ENCODE results near the gene TRAF3IP3. TPM values are rescaled to one million over a fixed set of nuclear protein-coding genes. Genes with fewer than 3 reads are reported as not detected.

TRAF3IP3 gene
- total RNA-seq, 1 experiment from 2014 or later, result not detected

- no peak overlapping the region for H2BK5ac ChIP-seq (ENCODE audit: insufficient read length, low read length)
- no peak overlapping the region for H4K91ac ChIP-seq (ENCODE audit: insufficient read length, low read depth, low read length)
- H3K9ac ChIP-seq (ENCODE audit: extremely low read depth, insufficient read length, low read length), result no peak overlapping the region
- no peak overlapping the region for H3K18ac ChIP-seq (ENCODE audit: insufficient read length, low read depth, low read length)
- Mint-ChIP-seq H3K27me3 (ENCODE audit: low read depth) (peaks cover 3% of the 10 kb centered on the region), H3K36me3 (ENCODE audit: insufficient read depth in 1 of 3, low read depth in 3 of 3) (no peaks in the 10 kb centered on the region), H3K4me1 (peaks cover 15 to 16% of the 10 kb centered on the region in 2 experiments), H3K9me3 (no peaks in the 10 kb centered on the region), H3K4me3 (no peak overlapping the region), H3K27ac (no peak overlapping the region)
- H4K8ac ChIP-seq (replicated peaks; ENCODE audit: insufficient read length, low read depth, low read length), result no peak overlapping the region
- no peak overlapping the region for H2BK12ac ChIP-seq (ENCODE audit: insufficient read length, low read depth, low read length)
- no peaks in the 10 kb centered on the region for H3K79me2 ChIP-seq (ENCODE audit: insufficient read depth, low read length)
- H2AK5ac ChIP-seq (ENCODE audit: insufficient read length, low read length), result no peak overlapping the region
- H2BK15ac ChIP-seq (ENCODE audit: low read depth, low read length), result no peak overlapping the region; the same call in 1 of the 2 replicates
- no peak for DNase-seq
- no peak overlapping the region for H3K23ac ChIP-seq (ENCODE audit: insufficient read length, low read depth, low read length)
- H4K5ac ChIP-seq (ENCODE audit: insufficient read length, low read depth, low read length), result no peak overlapping the region
- H3K4ac ChIP-seq (ENCODE audit: low read depth, low read length), result no peak overlapping the region
- no peak overlapping the region for H3T11ph ChIP-seq (ENCODE audit: low read length)
- no peak overlapping the region for H3K27ac ChIP-seq (ENCODE audit: insufficient read length, low read depth, low read length)
- H3K23me2 ChIP-seq (ENCODE audit: insufficient read length, low read depth, low read length, poor library complexity, severe bottlenecking), result peaks cover 8% of the 10 kb centered on the region
- H3K14ac ChIP-seq (ENCODE audit: insufficient read depth, low read length), result no peak overlapping the region
- no peaks in the 10 kb centered on the region for H3K9me3 ChIP-seq (ENCODE audit: control insufficient read depth, low read depth, low read length)
- no peak overlapping the region for H2BK20ac ChIP-seq (ENCODE audit: low read depth, low read length, poor library complexity, severe bottlenecking)
- H3K56ac ChIP-seq (ENCODE audit: insufficient read length, low read depth, low read length), result no peak overlapping the region
- H3K4me1 ChIP-seq (ENCODE audit: insufficient read depth, low read length), result no peaks in the 10 kb centered on the region
- no peak overlapping the region for H3K4me2 ChIP-seq (ENCODE audit: insufficient read depth, insufficient read length, low read length)
- H3K27me3 ChIP-seq (ENCODE audit: insufficient read depth, low read length), result no peaks in the 10 kb centered on the region
- H2AFZ ChIP-seq (ENCODE audit: low read length), result no peak overlapping the region
- TF ChIP-seq CTCF (conservative IDR thresholded peaks at IDR 0.05), result no peak
- H3K79me1 ChIP-seq (ENCODE audit: insufficient read depth, low read depth, low read length, poor library complexity, severe bottlenecking), result no peaks in the 10 kb centered on the region
- H4K20me1 ChIP-seq (ENCODE audit: control insufficient read depth, insufficient read depth, insufficient read length), result no peaks in the 10 kb centered on the region
- H2BK120ac ChIP-seq (ENCODE audit: low read depth, low read length, poor library complexity, severe bottlenecking), result no peak overlapping the region
Measured at GRCh38 chr1:209808059-209808581, 52.3 kb downstream of the TRAF3IP3 start.
